Suprapubic skin (tissue), 4 donors: ENCODE data around the gene FAF1. TPM values are rescaled to one million over a fixed set of nuclear protein-coding genes. Genes with fewer than 3 reads are reported as not detected.

Source experiments
- DNase-seq, 2 donors: peaks; one replicate each; pipeline ENCODE4 v3.0.0-alpha.2; 2019; ENCODE audit warnings: low spot score in 2 of 2
- H3K27ac ChIP-seq: fragments of 200-600 bp; sonication (generic); one replicate; pipeline ENCODE4 v1.5.1; 2019
- H3K27me3 ChIP-seq: fragments of 200-600 bp; sonication (generic); one replicate; pipeline ENCODE4 v1.5.1; 2019
- H3K36me3 ChIP-seq: fragments of 200-600 bp; sonication (generic); one replicate; pipeline ENCODE4 v1.5.1; 2019
- H3K4me1 ChIP-seq: fragments of 200-600 bp; sonication (generic); one replicate; pipeline ENCODE4 v1.5.1; 2019
- H3K4me3 ChIP-seq: fragments of 200-600 bp; sonication (generic); one replicate; pipeline ENCODE4 v1.5.1; 2019; ENCODE audit warnings: mild to moderate bottlenecking
- H3K9me3 ChIP-seq: fragments of 200-600 bp; sonication (generic); one replicate; pipeline ENCODE4 v1.5.1; 2019
- EP300 ChIP-seq: sonication (generic); formaldehyde crosslinking; IDR thresholded peaks from one replicate; pipeline ENCODE4 v1.6.1; 2017; ENCODE audit warnings: antibody characterized with exemption
- POLR2A ChIP-seq, 2 donors: fragments of 450-650 bp; IDR thresholded peaks; one replicate each; pipeline ENCODE4 v1.6.1; 2017; ENCODE audit warnings: antibody characterized with exemption in 2 of 2, mild to moderate bottlenecking in 2 of 2, moderate library complexity in 2 of 2
- POLR2AphosphoS5 ChIP-seq, 3 donors: sonication (generic); formaldehyde crosslinking; IDR thresholded peaks; one replicate each; pipeline ENCODE4 v1.6.1; 2017; ENCODE audit warnings: antibody characterized with exemption in 3 of 3
- WGBS: methylation state at CpG from one replicate; pipeline ENCODE4 v1.1.5; 2018; 5-methylcytosine and 5-hydroxymethylcytosine counted together
- total RNA-seq, 4 donors: library from RNA; depleted of rRNA; stranded (reverse); fragments of >200 nt; gene quantifications; one replicate each; pipeline ENCODE4 v1.1.0, GENCODE V29; 2016
- TF ChIP-seq, protein P1 (sequence below), 2 donors: fragments of 200-600 bp in 1 of 2; fragments of 450-650 bp in 1 of 2; sonication (generic) in 1 of 2; IDR thresholded peaks; one replicate each; pipeline ENCODE4 v1.5.1; 2016 to 2019; ENCODE audit warnings: antibody characterized with exemption in 2 of 2, mild to moderate bottlenecking in 1 of 2, moderate library complexity in 1 of 2

FAF1 gene
- total RNA-seq, 4 donors from 2014 or later = 35.1 to 61.6 (median 45.4) TPM

DNA sequence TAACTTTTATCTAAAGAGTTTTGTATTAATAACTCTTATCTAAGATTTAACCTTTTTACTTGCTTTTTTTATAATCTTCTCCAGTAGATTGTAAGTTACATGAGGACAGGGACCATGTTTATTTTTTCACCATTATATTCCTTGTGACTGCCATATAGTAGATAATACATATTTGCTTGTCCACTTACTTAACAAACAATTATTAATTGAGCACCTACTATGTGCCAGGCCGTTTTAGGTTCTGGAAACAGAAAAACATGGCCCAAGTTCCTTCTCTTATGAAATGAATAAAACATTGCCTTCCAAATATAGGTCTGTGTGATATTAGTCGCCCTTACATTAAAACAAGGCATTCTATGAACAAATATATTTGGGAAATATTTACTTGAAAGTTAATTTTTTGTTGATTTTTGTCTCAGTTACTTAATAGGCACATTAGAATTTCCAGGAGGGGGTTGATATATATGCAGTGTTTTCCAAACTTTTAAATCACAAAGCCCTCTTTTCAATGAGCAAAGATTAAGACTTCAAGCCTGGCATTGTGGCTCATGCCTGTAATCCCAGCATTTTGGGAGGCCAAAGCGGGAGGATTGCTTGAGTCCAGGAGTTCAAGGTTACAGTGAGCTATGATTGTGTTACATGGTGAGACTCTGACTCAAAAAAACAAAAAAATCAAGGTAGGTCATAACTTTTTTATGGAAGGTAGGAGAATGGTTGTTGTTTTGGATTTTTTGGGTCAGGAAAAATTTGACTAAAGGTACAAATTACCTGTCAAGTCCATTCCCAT lies 32.7 kb upstream of the FAF1 start:
- no peaks in the 10 kb centered on the region for H3K9me3 ChIP-seq
- H3K27ac ChIP-seq = no peak overlapping the region
- H3K4me1 ChIP-seq = no peaks in the 10 kb centered on the region
- WGBS = 87% methylated on average over 3 of the region's 3 CpGs
- no peak for DNase-seq
- H3K27me3 ChIP-seq = no peaks in the 10 kb centered on the region
- no peak for TF ChIP-seq POLR2AphosphoS5 (IDR thresholded peaks at IDR 0.05)
- TF ChIP-seq, protein P1, sequence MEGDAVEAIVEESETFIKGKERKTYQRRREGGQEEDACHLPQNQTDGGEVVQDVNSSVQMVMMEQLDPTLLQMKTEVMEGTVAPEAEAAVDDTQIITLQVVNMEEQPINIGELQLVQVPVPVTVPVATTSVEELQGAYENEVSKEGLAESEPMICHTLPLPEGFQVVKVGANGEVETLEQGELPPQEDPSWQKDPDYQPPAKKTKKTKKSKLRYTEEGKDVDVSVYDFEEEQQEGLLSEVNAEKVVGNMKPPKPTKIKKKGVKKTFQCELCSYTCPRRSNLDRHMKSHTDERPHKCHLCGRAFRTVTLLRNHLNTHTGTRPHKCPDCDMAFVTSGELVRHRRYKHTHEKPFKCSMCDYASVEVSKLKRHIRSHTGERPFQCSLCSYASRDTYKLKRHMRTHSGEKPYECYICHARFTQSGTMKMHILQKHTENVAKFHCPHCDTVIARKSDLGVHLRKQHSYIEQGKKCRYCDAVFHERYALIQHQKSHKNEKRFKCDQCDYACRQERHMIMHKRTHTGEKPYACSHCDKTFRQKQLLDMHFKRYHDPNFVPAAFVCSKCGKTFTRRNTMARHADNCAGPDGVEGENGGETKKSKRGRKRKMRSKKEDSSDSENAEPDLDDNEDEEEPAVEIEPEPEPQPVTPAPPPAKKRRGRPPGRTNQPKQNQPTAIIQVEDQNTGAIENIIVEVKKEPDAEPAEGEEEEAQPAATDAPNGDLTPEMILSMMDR (IDR thresholded peaks at IDR 0.05) = no peak
- TF ChIP-seq POLR2A (IDR thresholded peaks at IDR 0.05) = no peak
- no peak for TF ChIP-seq EP300
- H3K36me3 ChIP-seq = no peaks in the 10 kb centered on the region
- no peak overlapping the region for H3K4me3 ChIP-seq

GRCh38 chr1:50989694-50990093 lies 29.6 kb upstream of the FAF1 start:
- no peaks in the 10 kb centered on the region for H3K36me3 ChIP-seq
- H3K4me3 ChIP-seq = no peak overlapping the region
- H3K27me3 ChIP-seq = no peaks in the 10 kb centered on the region
- H3K4me1 ChIP-seq = no peaks in the 10 kb centered on the region
- TF ChIP-seq POLR2A (IDR thresholded peaks at IDR 0.05) (no peak), EP300 (no peak), POLR2AphosphoS5 (IDR thresholded peaks at IDR 0.05) (no peak)
- TF ChIP-seq, protein P1 (IDR thresholded peaks at IDR 0.05) = no peak
- DNase-seq = no peak
- no peak overlapping the region for H3K27ac ChIP-seq
- WGBS = 84% methylated on average over 2 of the region's 2 CpGs
- no peaks in the 10 kb centered on the region for H3K9me3 ChIP-seq

DNA sequence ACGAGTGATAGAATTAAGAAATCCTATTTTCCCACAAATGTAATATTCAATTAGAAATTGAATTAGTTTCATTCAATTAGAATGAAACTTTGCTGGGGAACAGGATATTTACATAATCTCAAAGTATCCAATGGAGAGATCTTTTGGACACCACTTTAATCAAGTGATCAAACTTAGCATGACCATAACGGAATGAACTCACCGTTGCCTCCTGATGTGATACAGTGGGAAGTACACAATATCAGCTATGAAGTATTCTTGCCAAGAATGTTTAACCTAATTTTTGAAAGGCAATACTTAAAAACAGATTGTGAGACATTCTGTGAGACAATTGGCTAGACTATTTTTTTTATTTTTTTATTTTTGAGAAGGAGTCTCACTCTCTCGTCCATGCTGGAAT lies 26.6 kb upstream of the FAF1 start:
- WGBS = 73% methylated on average over 4 of the region's 4 CpGs
- TF ChIP-seq, protein P1 (IDR thresholded peaks at IDR 0.05) = no peak
- TF ChIP-seq EP300 = no peak
- no peak for TF ChIP-seq POLR2AphosphoS5 (IDR thresholded peaks at IDR 0.05)
- TF ChIP-seq POLR2A (IDR thresholded peaks at IDR 0.05) = no peak
- no peaks in the 10 kb centered on the region for H3K36me3 ChIP-seq
- H3K9me3 ChIP-seq = no peaks in the 10 kb centered on the region
- H3K4me3 ChIP-seq = no peak overlapping the region
- no peak overlapping the region for H3K27ac ChIP-seq
- no peak for DNase-seq
- H3K27me3 ChIP-seq = no peaks in the 10 kb centered on the region
- no peaks in the 10 kb centered on the region for H3K4me1 ChIP-seq

DNA sequence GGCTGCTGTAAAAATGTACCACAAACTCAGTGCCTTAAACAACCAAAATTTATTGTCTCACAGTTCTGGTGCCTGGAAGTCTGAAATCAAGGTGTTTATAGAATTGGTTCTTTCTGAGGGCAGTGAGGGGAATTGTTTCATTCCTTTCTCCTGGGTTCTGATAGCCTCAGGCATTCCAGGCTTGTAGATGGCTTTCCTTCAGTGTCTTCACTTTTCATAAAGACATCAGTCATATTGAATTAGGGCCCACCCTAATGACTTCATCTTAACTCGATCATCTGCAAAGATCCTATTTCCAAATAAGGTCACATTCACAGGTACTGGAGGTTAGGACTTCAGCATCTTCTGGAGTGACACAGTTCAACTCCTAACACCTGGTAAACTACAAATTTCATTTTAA lies 25.0 kb upstream of the FAF1 start:
- Histone ChIP-seq H3K36me3 (no peaks in the 10 kb centered on the region), H3K4me3 (no peak overlapping the region), H3K27ac (no peak overlapping the region), H3K9me3 (no peaks in the 10 kb centered on the region), H3K4me1 (peaks cover 3% of the 10 kb centered on the region), H3K27me3 (no peaks in the 10 kb centered on the region)
- no peak for DNase-seq
- 14% methylated on average over 1 of the region's 1 CpG for WGBS
- TF ChIP-seq POLR2A (IDR thresholded peaks at IDR 0.05) (no peak), EP300 (no peak), POLR2AphosphoS5 (IDR thresholded peaks at IDR 0.05) (no peak)
- TF ChIP-seq, protein P1 (IDR thresholded peaks at IDR 0.05) = no peak

- DNase-seq = no peak
- Histone ChIP-seq H3K4me1 (peaks cover 5% of the 10 kb centered on the region), H3K27me3 (no peaks in the 10 kb centered on the region), H3K36me3 (no peaks in the 10 kb centered on the region), H3K9me3 (no peaks in the 10 kb centered on the region), H3K27ac (no peak overlapping the region), H3K4me3 (no peak overlapping the region)
- TF ChIP-seq POLR2A (IDR thresholded peaks at IDR 0.05) (no peak), EP300 (no peak), POLR2AphosphoS5 (IDR thresholded peaks at IDR 0.05) (no peak)
- TF ChIP-seq, protein P1 (IDR thresholded peaks at IDR 0.05) = no peak
- 56% methylated on average over 2 of the region's 2 CpGs for WGBS
Observed at GRCh38 chr1:50983219-50983802, 23.2 kb upstream of the FAF1 start.
